ENCODE data around the gene GAPVD1.
"Not testable (repeated sequence)": the region's sequence is repeated elsewhere in the genome, so short reads cannot be mapped to it uniquely, and the experiment has no call there.

GAPVD1 gene

GRCh38 chr9:125255781-125256391 is 5.7 kb upstream of the GAPVD1 start:
- DNase-seq (ENCODE audit: low read depth) = no peak

- DNase-seq (ENCODE audit: low read depth) = no peak
These were observed 3.4 kb upstream of the GAPVD1 start for GRCh38 chr9:125258160-125258785.

GRCh38 chr9:125258832-125259534 is 2.6 kb upstream of the GAPVD1 start:
- no peak for DNase-seq (ENCODE audit: low read depth)

GRCh38 chr9:125260561-125260960 is 1.1 kb upstream of the GAPVD1 start:
- DNase-seq (ENCODE audit: low read depth) = no peak

GRCh38 chr9:125262294-125262991 is 817 bp downstream of the GAPVD1 start:
- DNase-seq (ENCODE audit: low read depth) = no peak

- DNase-seq (ENCODE audit: low read depth) = not testable (repeated sequence)
These were observed 2.4 kb downstream of the GAPVD1 start for GRCh38 chr9:125264068-125264467.

- no peak for DNase-seq (ENCODE audit: low read depth)
These were observed 6.9 kb downstream of the GAPVD1 start for GRCh38 chr9:125268394-125269013.

GRCh38 chr9:125269014-125269397 is 7.4 kb downstream of the GAPVD1 start:
- no peak for DNase-seq (ENCODE audit: low read depth)

- no peak for DNase-seq (ENCODE audit: low read depth)
These were observed 9.5 kb downstream of the GAPVD1 start for GRCh38 chr9:125271081-125271480.

GRCh38 chr9:125272697-125273096 is 11.1 kb downstream of the GAPVD1 start:
- DNase-seq (ENCODE audit: low read depth) = no peak

GRCh38 chr9:125276771-125277170 is 15.1 kb downstream of the GAPVD1 start:
- no peak for DNase-seq (ENCODE audit: low read depth)

GRCh38 chr9:125277411-125277810 is 15.8 kb downstream of the GAPVD1 start:
- no peak for DNase-seq (ENCODE audit: low read depth)

- DNase-seq (ENCODE audit: low read depth) = no peak
These were observed 19.3 kb downstream of the GAPVD1 start for GRCh38 chr9:125280945-125281344.

GRCh38 chr9:125284855-125285254 is 23.2 kb downstream of the GAPVD1 start:
- no peak for DNase-seq (ENCODE audit: low read depth)

- DNase-seq (ENCODE audit: low read depth) = not testable (repeated sequence)
These were observed 25.4 kb downstream of the GAPVD1 start for GRCh38 chr9:125286935-125287433.

GRCh38 chr9:125293134-125293533 is 31.5 kb downstream of the GAPVD1 start:
- DNase-seq (ENCODE audit: low read depth) = no peak

GRCh38 chr9:125295657-125296056 is 34.0 kb downstream of the GAPVD1 start:
- DNase-seq (ENCODE audit: low read depth) = no peak

GRCh38 chr9:125296843-125297372 is 35.3 kb downstream of the GAPVD1 start:
- DNase-seq (ENCODE audit: low read depth) = no peak

GRCh38 chr9:125297917-125298316 is 36.3 kb downstream of the GAPVD1 start:
- DNase-seq (ENCODE audit: low read depth) = no peak

- DNase-seq (ENCODE audit: low read depth) = no peak
These were observed 40.6 kb downstream of the GAPVD1 start for GRCh38 chr9:125302241-125302640.

GRCh38 chr9:125304273-125304672 is 42.6 kb downstream of the GAPVD1 start:
- DNase-seq (ENCODE audit: low read depth) = no peak

- no peak for DNase-seq (ENCODE audit: low read depth)
These were observed 50.8 kb downstream of the GAPVD1 start for GRCh38 chr9:125312411-125312810.
